Activated gamma-delta T cell (primary cell): ENCODE data around the gene UCK2.

Experiments
- DNase-seq: peaks from one replicate; lab custom pipeline; 2025; lab: John Stamatoyannopoulos, UW

The UCK2 gene

DNA sequence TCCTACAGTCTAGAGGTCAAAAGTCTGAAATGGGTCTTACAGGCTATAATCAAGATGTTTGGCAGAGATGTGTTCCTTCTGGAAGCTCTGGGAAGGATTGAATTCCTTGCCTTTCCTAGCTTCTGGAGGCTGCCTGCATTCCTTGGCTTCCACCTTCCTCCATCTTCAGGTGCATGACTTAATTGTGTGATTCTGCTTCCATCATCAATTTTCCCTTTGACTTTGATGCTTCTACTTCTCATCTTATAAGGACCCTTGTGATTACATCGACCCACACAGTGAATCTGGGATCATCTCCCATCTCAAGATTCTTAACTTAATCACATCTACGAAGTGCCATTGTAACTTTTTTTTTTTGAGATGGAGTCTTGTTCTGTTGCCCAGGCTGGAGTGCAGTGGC is 111.4 kb downstream of the UCK2 start:
- DNase-seq: no peak

DNA sequence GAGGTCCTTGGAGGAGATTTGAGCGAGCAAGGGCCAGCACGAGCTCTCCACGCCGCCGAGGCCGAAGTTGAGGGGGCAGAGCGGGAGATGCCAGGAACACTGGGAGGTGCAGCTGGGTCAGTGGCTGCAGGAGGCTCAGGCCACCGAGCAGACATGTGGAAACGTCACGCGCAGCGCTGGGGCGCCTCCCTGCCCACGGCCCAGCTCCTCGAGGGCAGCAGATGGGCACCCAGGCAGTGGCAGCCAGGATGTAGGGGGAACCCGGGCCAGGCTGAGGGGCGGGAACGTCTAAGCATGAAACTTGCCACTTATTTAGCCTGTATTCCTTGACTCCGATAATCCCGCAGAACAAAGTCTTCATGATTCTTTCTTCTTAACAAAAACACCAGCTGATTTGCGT is 114.1 kb downstream of the UCK2 start:
- DNase-seq: no peak

DNA sequence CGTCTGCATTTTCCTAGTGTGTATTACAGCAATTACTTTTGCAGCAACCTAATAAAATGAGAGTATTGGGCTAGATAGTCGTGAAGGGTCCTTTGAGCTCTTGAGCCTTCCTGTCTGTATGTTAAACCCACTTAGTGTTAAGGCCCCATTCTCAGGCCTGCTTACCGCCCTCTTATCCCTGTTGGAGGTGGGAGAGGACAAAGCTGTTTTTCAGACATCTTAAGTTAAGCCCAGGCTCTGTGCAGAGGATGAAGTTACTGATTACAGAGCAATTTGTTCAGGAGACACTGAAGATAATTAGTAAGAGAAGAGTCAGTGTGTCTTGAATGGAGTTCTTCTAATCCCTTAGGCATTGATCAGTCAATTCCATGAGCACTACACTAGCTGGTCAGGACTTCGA is 114.6 kb downstream of the UCK2 start:
- DNase-seq: no peak

DNA sequence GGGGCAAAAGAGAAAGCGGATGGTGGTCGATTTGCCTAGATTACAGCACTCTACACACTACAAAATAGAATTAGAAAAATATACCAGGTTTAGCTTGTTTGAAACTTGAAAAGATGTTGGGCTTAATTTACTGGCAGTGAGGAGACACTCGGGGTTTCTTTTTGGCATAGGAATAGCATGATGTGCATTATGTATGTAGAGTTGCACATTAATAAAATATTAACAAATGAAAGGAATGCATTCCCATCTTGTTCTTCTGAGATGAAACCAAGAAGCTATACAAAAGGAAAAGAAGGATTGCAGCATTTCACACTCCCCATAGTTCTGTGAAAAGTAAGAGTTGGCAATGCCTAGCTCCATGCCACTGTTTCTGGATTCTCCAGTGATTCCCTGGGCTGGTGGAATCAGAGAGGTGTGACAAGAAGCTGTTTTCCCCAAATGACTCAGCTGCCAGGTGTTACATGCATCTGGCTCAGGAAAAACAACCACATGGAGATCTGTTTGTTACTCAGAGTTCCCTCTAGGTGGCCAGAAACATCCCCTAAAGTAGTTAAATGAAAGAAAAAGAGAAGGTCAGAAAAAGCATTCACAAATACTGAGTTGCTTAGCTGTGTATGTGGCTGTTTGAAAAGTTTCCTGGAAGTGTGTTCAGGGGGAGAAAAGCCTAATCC is 115.6 kb downstream of the UCK2 start:
- no peak for DNase-seq

DNA sequence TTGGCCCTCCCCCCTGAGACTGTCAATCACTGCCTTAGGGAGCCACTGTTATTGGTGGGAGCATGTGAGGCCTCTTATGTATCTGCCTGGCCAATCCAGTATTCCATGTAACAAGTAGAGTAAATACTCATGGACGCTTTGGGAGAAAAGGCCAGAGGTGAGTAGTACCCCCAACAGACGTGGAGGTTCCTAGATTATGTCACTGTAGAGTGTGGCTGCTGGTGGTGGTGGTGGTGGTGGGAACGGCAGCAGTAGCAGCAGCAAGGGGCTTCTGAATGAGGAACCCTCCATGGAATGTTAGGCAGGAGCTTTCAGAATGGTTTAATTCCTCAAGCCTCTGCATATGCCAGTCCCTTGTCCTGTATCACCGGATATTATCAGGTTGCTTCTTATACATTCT is 118.5 kb downstream of the UCK2 start:
- no peak for DNase-seq

DNA sequence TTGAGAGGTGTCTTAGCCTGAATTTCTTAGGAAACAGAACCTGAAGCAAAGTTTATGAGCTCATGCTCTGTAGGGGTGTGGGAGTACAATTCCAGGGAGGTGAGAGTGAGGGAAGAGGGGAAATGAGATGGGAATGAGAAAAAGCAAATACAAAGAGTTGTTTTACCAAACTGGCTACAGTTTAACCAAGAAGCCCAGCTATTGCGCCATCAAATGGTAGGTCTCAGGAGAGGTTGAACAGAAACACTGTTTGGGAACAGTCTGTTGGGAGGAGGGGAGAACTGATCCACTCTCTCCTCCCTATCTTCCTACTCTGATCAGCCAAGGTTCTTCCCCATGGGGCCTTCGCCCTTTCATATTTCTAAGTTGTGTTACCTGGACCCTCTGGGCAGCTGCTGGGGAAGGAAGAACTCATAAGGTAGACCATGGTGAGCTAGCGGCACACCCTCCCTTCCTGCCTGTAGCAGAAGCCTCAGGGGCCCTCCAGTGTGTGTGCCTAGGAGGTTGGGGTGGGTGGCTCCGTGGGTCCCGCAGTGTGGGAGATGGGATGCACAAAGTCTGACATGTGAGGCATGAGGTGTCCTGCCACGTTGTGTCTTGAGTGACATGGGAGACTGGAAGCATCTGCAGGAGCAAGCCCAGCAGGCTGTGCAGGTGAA is 120.5 kb downstream of the UCK2 start:
- no peak for DNase-seq

DNA sequence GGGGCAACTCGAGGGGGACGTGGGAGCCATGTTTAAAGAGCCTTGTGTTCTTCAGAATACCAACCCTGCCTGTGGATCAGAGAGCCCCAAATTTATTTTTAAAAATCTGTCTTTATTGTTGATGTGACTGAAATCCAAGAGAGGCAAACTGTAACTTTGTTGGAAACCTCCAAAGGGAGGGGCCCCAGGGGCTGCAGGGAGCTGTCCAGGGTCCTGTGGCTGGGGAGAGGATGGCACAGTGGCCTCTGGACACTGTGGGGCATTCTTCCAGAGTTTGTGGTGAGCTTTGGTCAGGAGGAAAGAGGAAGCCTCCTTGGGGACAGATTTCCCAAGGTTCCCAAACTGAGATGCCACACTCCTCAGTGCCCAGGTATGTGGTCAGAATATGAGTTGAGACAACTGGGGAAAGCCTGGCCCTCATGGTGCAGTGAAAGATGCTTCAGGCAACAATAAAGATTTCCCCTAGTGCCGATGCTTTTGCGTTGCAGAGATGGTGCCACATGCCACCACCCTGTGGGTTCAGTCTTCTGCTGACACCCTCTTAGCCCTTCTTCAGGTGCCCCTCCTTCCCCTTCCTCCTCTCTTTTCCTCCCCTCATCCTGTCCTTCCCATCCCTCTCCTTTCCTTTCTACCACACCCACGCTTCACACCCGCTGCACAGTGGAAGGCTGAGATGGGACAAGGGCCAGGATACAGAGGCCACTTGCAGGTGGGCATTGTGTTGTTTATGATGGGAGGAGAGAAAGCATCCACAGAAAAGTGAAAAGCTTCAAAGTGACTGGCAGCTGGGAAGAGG is 122.1 kb downstream of the UCK2 start:
- no peak for DNase-seq

DNA sequence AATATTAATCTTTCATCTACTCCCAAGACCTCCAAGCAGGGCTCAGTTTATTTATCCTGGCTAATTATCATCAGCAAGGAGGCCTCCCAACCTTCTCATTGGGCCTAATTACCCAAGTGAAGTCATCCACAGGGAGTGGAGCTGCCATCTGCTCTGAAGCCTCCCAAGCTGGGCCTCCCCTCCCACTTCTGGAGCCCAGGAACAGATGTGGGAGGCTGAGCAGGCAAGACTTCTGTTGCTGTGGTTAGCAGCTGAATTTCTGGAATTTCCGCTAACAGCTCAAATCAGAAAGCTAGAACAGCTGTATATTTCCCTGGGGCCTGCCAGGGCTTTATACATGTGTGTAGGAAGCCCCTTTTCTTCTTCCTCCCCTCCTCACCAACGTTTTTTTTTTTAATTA is 127.5 kb downstream of the UCK2 start:
- DNase-seq: no peak

DNA sequence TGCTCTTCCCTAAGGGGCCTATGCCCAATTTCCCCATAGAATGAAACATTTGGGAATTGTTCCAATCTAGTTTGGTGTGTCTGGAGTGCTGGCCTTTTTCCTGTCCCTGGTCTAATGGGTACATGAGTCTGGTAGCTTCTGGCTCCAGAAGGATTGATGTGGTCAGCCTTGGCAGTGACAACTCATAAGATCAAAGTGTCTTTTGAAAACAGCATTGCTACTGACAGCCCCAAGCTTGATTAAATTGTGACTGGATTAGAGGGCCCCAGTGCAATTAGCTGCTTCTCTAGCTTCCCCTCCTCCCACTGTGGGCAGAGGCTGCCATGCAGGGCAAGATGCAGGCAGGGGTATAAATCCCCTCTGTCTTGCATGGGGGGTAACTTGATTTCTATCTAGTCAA is 130.9 kb downstream of the UCK2 start:
- DNase-seq: no peak

DNA sequence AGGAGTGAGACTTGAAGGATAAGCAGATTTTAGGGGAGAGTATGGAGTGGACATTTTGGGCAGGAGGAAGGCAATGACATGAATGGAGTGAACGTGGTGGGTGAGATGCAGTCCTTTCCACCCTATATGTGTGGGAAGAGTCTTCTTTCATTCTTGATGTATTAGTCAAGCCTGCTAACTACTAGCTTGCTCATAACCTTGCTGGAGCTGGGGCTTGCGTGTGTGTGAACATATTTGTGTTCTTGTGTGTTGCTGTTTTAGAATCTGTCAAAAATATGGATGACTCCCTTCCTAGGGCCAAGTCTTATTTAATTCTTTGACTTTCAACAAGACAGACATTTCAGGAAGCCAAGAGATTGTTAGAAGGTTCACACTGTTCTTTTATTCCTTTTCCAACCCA is 132.7 kb downstream of the UCK2 start:
- DNase-seq: no peak

DNA sequence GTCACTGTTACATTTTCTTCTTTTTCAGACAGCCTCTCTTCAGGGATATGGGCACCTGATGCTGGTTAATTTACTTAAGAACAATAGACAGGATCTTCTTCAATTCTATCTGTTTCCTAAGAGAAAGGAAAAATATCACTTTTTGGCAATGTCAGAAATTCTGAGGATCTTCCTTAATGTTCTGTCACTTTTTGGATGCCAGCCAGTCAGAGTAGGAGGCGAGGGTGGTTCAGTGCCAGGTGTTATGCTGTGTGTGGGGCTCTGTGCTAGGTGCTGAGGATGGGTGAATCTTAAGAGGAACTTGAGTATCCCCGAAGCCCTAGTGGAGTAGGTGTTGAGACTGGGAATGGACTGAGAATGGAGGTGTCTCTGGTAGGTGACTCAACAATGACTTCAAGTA is 133.5 kb downstream of the UCK2 start:
- no peak for DNase-seq
